HG03432 (cell line): ENCODE measurements around the gene CYP20A1.
A peak's percentile ranks its signal among the peaks of the same experiment; 100 is the strongest.
"Not testable (repeated sequence)": the region's sequence is repeated elsewhere in the genome, so short reads cannot be mapped to it uniquely, and the experiment has no call there.

Source experiments
- ATAC-seq: cut with Tn5 transposase; IDR thresholded peaks from one replicate; pipeline ENCODE4 v1.9.1; 2021; ENCODE audit warnings: mild to moderate bottlenecking, moderate library complexity; ENCODE audit not compliant: unreplicated experiment

CYP20A1 gene

GRCh38 chr2:203280428-203281064 lies 41.7 kb downstream of the CYP20A1 start:
- no peak for ATAC-seq

GRCh38 chr2:203282101-203282500 lies 43.3 kb downstream of the CYP20A1 start:
- ATAC-seq = no peak

GRCh38 chr2:203286532-203286931 lies 47.7 kb downstream of the CYP20A1 start:
- ATAC-seq = no peak

- no peak for ATAC-seq
Measured at GRCh38 chr2:203301667-203302066, 62.8 kb downstream of the CYP20A1 start.

GRCh38 chr2:203302586-203302985 lies 63.8 kb downstream of the CYP20A1 start:
- ATAC-seq = not testable (repeated sequence)

- no peak for ATAC-seq
Measured at GRCh38 chr2:203310688-203311436, 72.0 kb downstream of the CYP20A1 start.

- no peak for ATAC-seq
Measured at GRCh38 chr2:203326356-203326755, 87.5 kb downstream of the CYP20A1 start.

GRCh38 chr2:203327582-203327900 lies 88.7 kb downstream of the CYP20A1 start:
- ATAC-seq = no peak

- ATAC-seq = peak; percentile 77
Measured at GRCh38 chr2:203327901-203328759, 89.3 kb downstream of the CYP20A1 start, which contains the start of gene ABI2. ABI2 (plus strand) TSS chr2:203328394; CDS start chr2:203328515, 121 bp downstream.

GRCh38 chr2:203328760-203329540 lies 90.1 kb downstream of the CYP20A1 start:
- ATAC-seq = peak; percentile 68

- no peak for ATAC-seq
Measured at GRCh38 chr2:203330434-203330833, 91.6 kb downstream of the CYP20A1 start.

GRCh38 chr2:203338322-203338721 lies 99.5 kb downstream of the CYP20A1 start:
- ATAC-seq = no peak

GRCh38 chr2:203340791-203341487 lies 102.1 kb downstream of the CYP20A1 start:
- ATAC-seq = no peak

GRCh38 chr2:203341741-203342310 lies 103.0 kb downstream of the CYP20A1 start:
- no peak for ATAC-seq

- ATAC-seq = not testable (repeated sequence)
Measured at GRCh38 chr2:203342374-203342773, 103.6 kb downstream of the CYP20A1 start.

- no peak for ATAC-seq
Measured at GRCh38 chr2:203344667-203345066, 105.8 kb downstream of the CYP20A1 start.

- ATAC-seq = no peak
Measured at GRCh38 chr2:203346612-203347011, 107.8 kb downstream of the CYP20A1 start.

- ATAC-seq = no peak
Measured at GRCh38 chr2:203347375-203347774, 108.6 kb downstream of the CYP20A1 start.

GRCh38 chr2:203352604-203353255 lies 113.9 kb downstream of the CYP20A1 start:
- ATAC-seq = no peak
